ENCODE measurements around the gene SAMD10.

DNA sequence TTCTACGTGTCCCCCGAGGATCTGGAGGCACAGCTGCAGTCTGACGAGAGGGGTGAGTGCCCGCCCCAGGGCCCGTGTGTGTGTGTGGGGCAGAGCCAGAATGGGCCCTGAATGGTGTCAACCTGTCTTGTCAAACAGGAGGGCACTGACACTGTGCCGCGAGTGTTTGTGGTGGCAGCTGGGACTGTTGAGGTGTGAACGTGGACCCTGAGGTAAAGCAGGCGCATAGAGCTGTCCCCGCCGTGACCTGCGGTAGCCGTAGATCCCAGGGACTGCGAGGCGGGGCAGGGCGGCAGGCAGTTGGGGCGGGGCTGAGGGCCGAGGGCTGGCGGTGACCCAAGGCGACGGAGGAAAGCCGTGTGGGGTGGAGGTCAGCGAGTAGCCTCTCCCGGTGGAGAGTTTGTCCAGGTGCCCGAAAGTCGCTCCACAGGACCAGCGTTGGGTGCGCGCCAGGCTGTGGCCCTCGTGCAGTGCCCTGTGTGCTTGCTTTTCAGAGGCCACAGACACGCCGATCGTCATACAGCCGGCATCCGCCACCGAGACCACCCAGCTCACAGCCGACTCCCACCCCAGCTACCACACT lies 48.4 kb downstream of the SAMD10 start:
- TF ChIP-seq TAF1 (IDR thresholded peaks at IDR 0.05; ENCODE audit: borderline replicate concordance, low read depth, low read length) = no peak
- TF ChIP-seq, protein P1, sequence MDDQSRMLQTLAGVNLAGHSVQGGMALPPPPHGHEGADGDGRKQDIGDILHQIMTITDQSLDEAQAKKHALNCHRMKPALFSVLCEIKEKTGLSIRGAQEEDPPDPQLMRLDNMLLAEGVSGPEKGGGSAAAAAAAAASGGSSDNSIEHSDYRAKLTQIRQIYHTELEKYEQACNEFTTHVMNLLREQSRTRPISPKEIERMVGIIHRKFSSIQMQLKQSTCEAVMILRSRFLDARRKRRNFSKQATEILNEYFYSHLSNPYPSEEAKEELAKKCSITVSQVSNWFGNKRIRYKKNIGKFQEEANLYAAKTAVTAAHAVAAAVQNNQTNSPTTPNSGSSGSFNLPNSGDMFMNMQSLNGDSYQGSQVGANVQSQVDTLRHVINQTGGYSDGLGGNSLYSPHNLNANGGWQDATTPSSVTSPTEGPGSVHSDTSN (IDR thresholded peaks at IDR 0.05) = no peak
- TF ChIP-seq EZH2phosphoT487 (IDR thresholded peaks at IDR 0.05; ENCODE audit: borderline replicate concordance, low read depth) = no peak
- TF ChIP-seq, protein P2, sequence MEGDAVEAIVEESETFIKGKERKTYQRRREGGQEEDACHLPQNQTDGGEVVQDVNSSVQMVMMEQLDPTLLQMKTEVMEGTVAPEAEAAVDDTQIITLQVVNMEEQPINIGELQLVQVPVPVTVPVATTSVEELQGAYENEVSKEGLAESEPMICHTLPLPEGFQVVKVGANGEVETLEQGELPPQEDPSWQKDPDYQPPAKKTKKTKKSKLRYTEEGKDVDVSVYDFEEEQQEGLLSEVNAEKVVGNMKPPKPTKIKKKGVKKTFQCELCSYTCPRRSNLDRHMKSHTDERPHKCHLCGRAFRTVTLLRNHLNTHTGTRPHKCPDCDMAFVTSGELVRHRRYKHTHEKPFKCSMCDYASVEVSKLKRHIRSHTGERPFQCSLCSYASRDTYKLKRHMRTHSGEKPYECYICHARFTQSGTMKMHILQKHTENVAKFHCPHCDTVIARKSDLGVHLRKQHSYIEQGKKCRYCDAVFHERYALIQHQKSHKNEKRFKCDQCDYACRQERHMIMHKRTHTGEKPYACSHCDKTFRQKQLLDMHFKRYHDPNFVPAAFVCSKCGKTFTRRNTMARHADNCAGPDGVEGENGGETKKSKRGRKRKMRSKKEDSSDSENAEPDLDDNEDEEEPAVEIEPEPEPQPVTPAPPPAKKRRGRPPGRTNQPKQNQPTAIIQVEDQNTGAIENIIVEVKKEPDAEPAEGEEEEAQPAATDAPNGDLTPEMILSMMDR (IDR thresholded peaks at IDR 0.05) = no peak
- TF ChIP-seq, protein P3, sequence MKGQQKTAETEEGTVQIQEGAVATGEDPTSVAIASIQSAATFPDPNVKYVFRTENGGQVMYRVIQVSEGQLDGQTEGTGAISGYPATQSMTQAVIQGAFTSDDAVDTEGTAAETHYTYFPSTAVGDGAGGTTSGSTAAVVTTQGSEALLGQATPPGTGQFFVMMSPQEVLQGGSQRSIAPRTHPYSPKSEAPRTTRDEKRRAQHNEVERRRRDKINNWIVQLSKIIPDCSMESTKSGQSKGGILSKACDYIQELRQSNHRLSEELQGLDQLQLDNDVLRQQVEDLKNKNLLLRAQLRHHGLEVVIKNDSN (IDR thresholded peaks at IDR 0.05; ENCODE audit: borderline replicate concordance, low read depth) = no peak
- TF ChIP-seq NRF1 (IDR thresholded peaks at IDR 0.05; ENCODE audit: low read depth, low read length) = no peak
- no peak for TF ChIP-seq POLR2AphosphoS5 (IDR thresholded peaks at IDR 0.05; ENCODE audit: low read depth, low read length)
- no peak for TF ChIP-seq EP300 (IDR thresholded peaks at IDR 0.05; ENCODE audit: borderline replicate concordance in 1 of 2, low read depth in 1 of 2, low read length in 1 of 2)
- no peak for TF ChIP-seq SMC3 (IDR thresholded peaks at IDR 0.05; ENCODE audit: low read depth, low read length)
- TF ChIP-seq, protein P4, sequence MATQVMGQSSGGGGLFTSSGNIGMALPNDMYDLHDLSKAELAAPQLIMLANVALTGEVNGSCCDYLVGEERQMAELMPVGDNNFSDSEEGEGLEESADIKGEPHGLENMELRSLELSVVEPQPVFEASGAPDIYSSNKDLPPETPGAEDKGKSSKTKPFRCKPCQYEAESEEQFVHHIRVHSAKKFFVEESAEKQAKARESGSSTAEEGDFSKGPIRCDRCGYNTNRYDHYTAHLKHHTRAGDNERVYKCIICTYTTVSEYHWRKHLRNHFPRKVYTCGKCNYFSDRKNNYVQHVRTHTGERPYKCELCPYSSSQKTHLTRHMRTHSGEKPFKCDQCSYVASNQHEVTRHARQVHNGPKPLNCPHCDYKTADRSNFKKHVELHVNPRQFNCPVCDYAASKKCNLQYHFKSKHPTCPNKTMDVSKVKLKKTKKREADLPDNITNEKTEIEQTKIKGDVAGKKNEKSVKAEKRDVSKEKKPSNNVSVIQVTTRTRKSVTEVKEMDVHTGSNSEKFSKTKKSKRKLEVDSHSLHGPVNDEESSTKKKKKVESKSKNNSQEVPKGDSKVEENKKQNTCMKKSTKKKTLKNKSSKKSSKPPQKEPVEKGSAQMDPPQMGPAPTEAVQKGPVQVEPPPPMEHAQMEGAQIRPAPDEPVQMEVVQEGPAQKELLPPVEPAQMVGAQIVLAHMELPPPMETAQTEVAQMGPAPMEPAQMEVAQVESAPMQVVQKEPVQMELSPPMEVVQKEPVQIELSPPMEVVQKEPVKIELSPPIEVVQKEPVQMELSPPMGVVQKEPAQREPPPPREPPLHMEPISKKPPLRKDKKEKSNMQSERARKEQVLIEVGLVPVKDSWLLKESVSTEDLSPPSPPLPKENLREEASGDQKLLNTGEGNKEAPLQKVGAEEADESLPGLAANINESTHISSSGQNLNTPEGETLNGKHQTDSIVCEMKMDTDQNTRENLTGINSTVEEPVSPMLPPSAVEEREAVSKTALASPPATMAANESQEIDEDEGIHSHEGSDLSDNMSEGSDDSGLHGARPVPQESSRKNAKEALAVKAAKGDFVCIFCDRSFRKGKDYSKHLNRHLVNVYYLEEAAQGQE (IDR thresholded peaks at IDR 0.05; ENCODE audit: low read depth, low read length) = no peak
- no peak for TF ChIP-seq RFX5 (IDR thresholded peaks at IDR 0.05; ENCODE audit: low read length)
- TF ChIP-seq GATA2 (CRISPR knock-in tag; IDR thresholded peaks at IDR 0.05) = no peak
